Measurements from ENCODE around the gene BMPER.

BMPER gene

GRCh38 chr7:34117573-34117972 is 212.2 kb downstream of the BMPER start:
- H3K27ac ChIP-seq: no peak overlapping the region
- H3K4me3 ChIP-seq (ENCODE audit: low read depth, low read length): no peak overlapping the region
- no peaks in the 10 kb centered on the region for H3K36me3 ChIP-seq
- no peaks in the 10 kb centered on the region for H3K9me3 ChIP-seq (ENCODE audit: severe bottlenecking)
- no peak for TF ChIP-seq CTCF (IDR thresholded peaks at IDR 0.05; ENCODE audit: low read depth, low read length)
- H3K27me3 ChIP-seq (ENCODE audit: insufficient read depth, low read depth, severe bottlenecking): no peaks in the 10 kb centered on the region
- no peak for DNase-seq

GRCh38 chr7:34121366-34121765 is 216.0 kb downstream of the BMPER start:
- Histone ChIP-seq H3K27ac (no peak overlapping the region), H3K4me3 (ENCODE audit: low read depth, low read length) (no peak overlapping the region), H3K36me3 (no peaks in the 10 kb centered on the region), H3K9me3 (ENCODE audit: severe bottlenecking) (peaks cover 4% of the 10 kb centered on the region), H3K27me3 (ENCODE audit: insufficient read depth, low read depth, severe bottlenecking) (no peaks in the 10 kb centered on the region)
- no peak for TF ChIP-seq CTCF (IDR thresholded peaks at IDR 0.05; ENCODE audit: low read depth, low read length)
- no peak for DNase-seq

- H3K27me3 ChIP-seq (ENCODE audit: insufficient read depth, low read depth, severe bottlenecking): no peaks in the 10 kb centered on the region
- no peaks in the 10 kb centered on the region for H3K36me3 ChIP-seq
- H3K27ac ChIP-seq: no peak overlapping the region
- peaks cover 4% of the 10 kb centered on the region for H3K9me3 ChIP-seq (ENCODE audit: severe bottlenecking)
- DNase-seq: no peak
- TF ChIP-seq CTCF (IDR thresholded peaks at IDR 0.05; ENCODE audit: low read depth, low read length): no peak
- no peak overlapping the region for H3K4me3 ChIP-seq (ENCODE audit: low read depth, low read length)
These were observed 218.0 kb downstream of the BMPER start for GRCh38 chr7:34123316-34123715.

GRCh38 chr7:34124765-34125164 is 219.4 kb downstream of the BMPER start:
- Histone ChIP-seq H3K27ac (no peak overlapping the region), H3K9me3 (ENCODE audit: severe bottlenecking) (peaks cover 4% of the 10 kb centered on the region), H3K36me3 (no peaks in the 10 kb centered on the region), H3K4me3 (ENCODE audit: low read depth, low read length) (no peak overlapping the region), H3K27me3 (ENCODE audit: insufficient read depth, low read depth, severe bottlenecking) (no peaks in the 10 kb centered on the region)
- TF ChIP-seq CTCF (IDR thresholded peaks at IDR 0.05; ENCODE audit: low read depth, low read length): no peak
- DNase-seq: no peak

GRCh38 chr7:34128762-34129161 is 223.4 kb downstream of the BMPER start:
- no peak for TF ChIP-seq CTCF (IDR thresholded peaks at IDR 0.05; ENCODE audit: low read depth, low read length)
- no peak overlapping the region for H3K4me3 ChIP-seq (ENCODE audit: low read depth, low read length)
- H3K36me3 ChIP-seq: no peaks in the 10 kb centered on the region
- no peak for DNase-seq
- no peak overlapping the region for H3K27ac ChIP-seq
- no peaks in the 10 kb centered on the region for H3K27me3 ChIP-seq (ENCODE audit: insufficient read depth, low read depth, severe bottlenecking)
- peaks cover 4% of the 10 kb centered on the region for H3K9me3 ChIP-seq (ENCODE audit: severe bottlenecking)

GRCh38 chr7:34130558-34131295 is 225.4 kb downstream of the BMPER start:
- TF ChIP-seq CTCF (IDR thresholded peaks at IDR 0.05; ENCODE audit: low read depth, low read length): no peak
- Histone ChIP-seq H3K36me3 (no peaks in the 10 kb centered on the region), H3K9me3 (ENCODE audit: severe bottlenecking) (no peaks in the 10 kb centered on the region), H3K27me3 (ENCODE audit: insufficient read depth, low read depth, severe bottlenecking) (no peaks in the 10 kb centered on the region), H3K27ac (no peak overlapping the region), H3K4me3 (ENCODE audit: low read depth, low read length) (no peak overlapping the region)
- no peak for DNase-seq
